Spleen (tissue), 11 donors: ENCODE results near the gene SSR1. TPM values are rescaled to one million over a fixed set of nuclear protein-coding genes. Genes with fewer than 3 reads are reported as not detected.

Source experiments
- DNase-seq: peaks from one replicate; pipeline ENCODE4 v3.0.0-alpha.2; 2020
- H3K27ac ChIP-seq, 8 donors: fragments of 200-600 bp; sonication (generic) in 7 of 8; 1 replicate in 4 of 8; 2 replicates in 4 of 8; pipeline versions ENCODE4 v1.5.0 to v1.8.0; 2016 to 2021; ENCODE audit warnings: inconsistent platforms in 4 of 8, mild to moderate bottlenecking in 4 of 8, moderate library complexity in 1 of 8
- H3K27me3 ChIP-seq, 7 donors: fragments of 200-600 bp; sonication (generic) in 6 of 7; replicated peaks in 1 of 7; 1 replicate in 4 of 7; 2 replicates in 3 of 7; pipeline versions ENCODE4 v1.5.0 to v1.8.0; 2016 to 2021; ENCODE audit warnings: inconsistent platforms in 3 of 7, mild to moderate bottlenecking in 1 of 7
- H3K36me3 ChIP-seq, 6 donors: fragments of 200-600 bp; sonication (generic) in 5 of 6; 1 replicate in 4 of 6; 2 replicates in 2 of 6; pipeline versions ENCODE4 v1.5.0 to v1.8.0; 2016 to 2021; ENCODE audit warnings: inconsistent platforms in 2 of 6
- H3K4me1 ChIP-seq, 6 donors: fragments of 200-600 bp; sonication (generic) in 5 of 6; 1 replicate in 3 of 6; 2 replicates in 3 of 6; pipeline versions ENCODE4 v1.5.0 to v1.8.0; 2016 to 2021; ENCODE audit warnings: inconsistent platforms in 3 of 6
- H3K4me3 ChIP-seq, 8 donors: fragments of 200-600 bp; sonication (generic) in 7 of 8; 1 replicate in 4 of 8; 2 replicates in 4 of 8; pipeline versions ENCODE4 v1.5.0 to v1.8.0; 2016 to 2021; ENCODE audit warnings: inconsistent platforms in 4 of 8, mild to moderate bottlenecking in 4 of 8, moderate library complexity in 2 of 8
- H3K9me3 ChIP-seq, 8 donors: fragments of 200-600 bp; sonication (generic) in 7 of 8; 1 replicate in 4 of 8; 2 replicates in 4 of 8; pipeline versions ENCODE4 v1.5.0 to v1.8.0; 2016 to 2021; ENCODE audit warnings: inconsistent platforms in 4 of 8
- POLR2A ChIP-seq, 3 donors: fragments of 450-650 bp; IDR thresholded peaks; one replicate each; pipeline ENCODE4 v1.5.1; 2017; ENCODE audit warnings: antibody characterized with exemption in 3 of 3, mild to moderate bottlenecking in 1 of 3
- POLR2AphosphoS5 ChIP-seq, 3 donors: sonication (generic); formaldehyde crosslinking; IDR thresholded peaks; one replicate each; pipeline ENCODE4 v1.5.1; 2017; ENCODE audit warnings: antibody characterized with exemption in 3 of 3
- WGBS, 5 donors: extraction: QIAGEN DNeasy Blood & Tissue Kit in 3 of 5; methylation state at CpG; one replicate each; pipeline versions ENCODE4 v1.1.5 to v1.1.7; 2013 to 2018; 5-methylcytosine and 5-hydroxymethylcytosine counted together
- intact Hi-C: fragments of 100-400 bp; cut with DNase I; formaldehyde crosslinking; loops from one replicate; pipeline ENCODE4 v1.15.0; 2023; ENCODE audit warnings: low total_unique reads
- polyA plus RNA-seq, 3 donors: library from polyadenylated mRNA; stranded (reverse); fragments of 200-250 nt; gene quantifications; one replicate each; pipeline ENCODE4 v1.2.1, GENCODE V29; 2013
- total RNA-seq, 7 donors: library from RNA; depleted of rRNA in 3 of 7; stranded (reverse); fragments of >200 nt in 3 of 7; fragmentation: NEBNext Ultra II Directional in 4 of 7; extraction: Animal tissue kit (Norgen Biotek cat#: 25700) in 4 of 7; gene quantifications; one replicate each; pipeline versions ENCODE4 v1.1.0 to v1.2.1, GENCODE V29; 2016 to 2021
- TF ChIP-seq, protein P1 (sequence below), 11 experiments: fragments of 200-600 bp in 7 of 11; fragments of 450-650 bp in 4 of 11; sonication (generic) in 4 of 11; IDR thresholded peaks in 8 of 11; conservative IDR thresholded peaks in 3 of 11; 1 replicate in 7 of 11; 2 replicates in 4 of 11; pipeline versions ENCODE4 v1.4.0 to v1.8.0; 2016 to 2021; ENCODE audit warnings: antibody characterized with exemption in 11 of 11, inconsistent platforms in 4 of 11, mild to moderate bottlenecking in 1 of 11
- donor health status: healthy with polysubstance abuse.
- donor health status: DM: no; HTN: no; CAD: no; lungs with moderate emphysema.
- donor health status: DM: no; HTN: no; CAD: no.
- donor health status: Bipolar disorder and iron deficiency.
- donor health status: healthy.
- donor health status: DM: no; HTN: no; CAD: no.
- donor health status: DM: yes; HTN: yes; CAD: no.

Gene SSR1
- total and polyA plus RNA-seq, 10 donors: 15.8 to 132 (median 72.9) TPM

DNA sequence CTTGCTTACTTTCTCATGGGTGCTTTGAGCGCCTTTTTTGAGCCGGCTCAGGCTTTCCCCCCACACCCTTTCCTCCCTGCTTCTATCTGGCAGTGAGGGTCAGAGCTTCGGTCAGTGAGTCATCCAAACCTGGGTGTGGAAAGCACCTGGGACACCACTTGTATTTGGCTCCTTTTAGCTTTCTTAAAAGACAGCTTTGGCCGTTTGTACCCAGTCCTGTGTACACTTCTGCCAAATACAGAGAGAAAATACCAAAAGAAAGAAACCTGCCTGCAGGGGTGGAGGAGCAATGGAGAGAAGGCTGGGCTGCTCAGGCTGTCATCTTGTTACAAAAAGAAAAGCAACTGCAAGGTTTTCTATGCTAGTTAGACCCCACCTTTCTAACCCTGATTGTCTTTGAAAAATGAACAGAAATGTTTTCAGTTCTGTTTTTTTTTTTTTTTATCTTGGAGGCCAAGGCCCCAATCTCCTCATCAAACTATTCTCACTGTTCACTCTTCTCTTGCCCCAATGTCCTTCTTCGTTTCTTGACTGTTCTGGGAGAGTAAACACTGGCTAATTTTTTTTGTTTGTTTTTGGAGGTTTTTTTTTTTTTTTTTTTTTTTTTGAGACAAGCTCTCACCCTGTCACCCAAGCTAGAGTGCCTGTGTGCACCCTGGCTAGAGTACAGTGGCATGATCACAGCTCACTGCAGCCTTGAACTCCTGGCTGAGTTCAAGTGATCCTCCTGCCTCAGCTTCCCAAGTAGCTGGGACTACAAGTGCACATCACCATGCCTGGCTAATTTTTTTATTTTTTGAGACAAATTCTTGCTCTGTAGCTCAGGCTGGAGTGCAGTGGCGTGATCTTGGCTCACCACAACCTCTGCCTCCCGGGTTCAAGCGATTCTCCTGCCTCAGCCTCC lies 76.4 kb downstream of the SSR1 start:
- Histone ChIP-seq H3K27me3 (no peaks in the 10 kb centered on the region), H3K9me3 (no peaks in the 10 kb centered on the region), H3K27ac (peak overlapping the region in 3 of 8 donors; percentile 10 to 43 (median 13)), H3K36me3 (peaks cover 0 to 100% (median 49%) of the 10 kb centered on the region in 6 donors), H3K4me1 (peaks cover 3 to 50% (median 29%) of the 10 kb centered on the region in 6 donors), H3K4me3 (no peak overlapping the region)
- TF ChIP-seq POLR2A (IDR thresholded peaks at IDR 0.05): no peak
- TF ChIP-seq, protein P1, sequence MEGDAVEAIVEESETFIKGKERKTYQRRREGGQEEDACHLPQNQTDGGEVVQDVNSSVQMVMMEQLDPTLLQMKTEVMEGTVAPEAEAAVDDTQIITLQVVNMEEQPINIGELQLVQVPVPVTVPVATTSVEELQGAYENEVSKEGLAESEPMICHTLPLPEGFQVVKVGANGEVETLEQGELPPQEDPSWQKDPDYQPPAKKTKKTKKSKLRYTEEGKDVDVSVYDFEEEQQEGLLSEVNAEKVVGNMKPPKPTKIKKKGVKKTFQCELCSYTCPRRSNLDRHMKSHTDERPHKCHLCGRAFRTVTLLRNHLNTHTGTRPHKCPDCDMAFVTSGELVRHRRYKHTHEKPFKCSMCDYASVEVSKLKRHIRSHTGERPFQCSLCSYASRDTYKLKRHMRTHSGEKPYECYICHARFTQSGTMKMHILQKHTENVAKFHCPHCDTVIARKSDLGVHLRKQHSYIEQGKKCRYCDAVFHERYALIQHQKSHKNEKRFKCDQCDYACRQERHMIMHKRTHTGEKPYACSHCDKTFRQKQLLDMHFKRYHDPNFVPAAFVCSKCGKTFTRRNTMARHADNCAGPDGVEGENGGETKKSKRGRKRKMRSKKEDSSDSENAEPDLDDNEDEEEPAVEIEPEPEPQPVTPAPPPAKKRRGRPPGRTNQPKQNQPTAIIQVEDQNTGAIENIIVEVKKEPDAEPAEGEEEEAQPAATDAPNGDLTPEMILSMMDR (IDR thresholded peaks at IDR 0.05 in 8 of 11, conservative IDR thresholded peaks at IDR 0.05 in 3 of 11): no peak
- no peak for TF ChIP-seq POLR2AphosphoS5 (IDR thresholded peaks at IDR 0.05)
- DNase-seq: no peak
- intact Hi-C loops: no loop called here
- 64 to 83% (median 71%) methylated on average over 8 of the region's 8 CpGs for WGBS, 5 donors

- peak overlapping the region in 2 of 8 donors; percentile 13 to 43 for H3K27ac ChIP-seq
- TF ChIP-seq POLR2A (IDR thresholded peaks at IDR 0.05) (no peak), POLR2AphosphoS5 (IDR thresholded peaks at IDR 0.05) (no peak)
- TF ChIP-seq, protein P1 (IDR thresholded peaks at IDR 0.05 in 8 of 11, conservative IDR thresholded peaks at IDR 0.05 in 3 of 11): no peak
- H3K4me3 ChIP-seq: no peak overlapping the region
- DNase-seq: no peak
- peaks cover 3 to 48% (median 27%) of the 10 kb centered on the region in 6 donors for H3K4me1 ChIP-seq
- H3K27me3 ChIP-seq: no peaks in the 10 kb centered on the region
- intact Hi-C loops: no loop called here
- no peaks in the 10 kb centered on the region for H3K9me3 ChIP-seq
- WGBS, 5 donors: 72 to 88% (median 78%) methylated on average over 9 of the region's 9 CpGs
- peaks cover 0 to 100% (median 53%) of the 10 kb centered on the region in 6 donors for H3K36me3 ChIP-seq
These were observed 77.2 kb downstream of the SSR1 start for GRCh38 chr6:7235712-7236305.

GRCh38 chr6:7234547-7234946 lies 78.5 kb downstream of the SSR1 start:
- DNase-seq: no peak
- Histone ChIP-seq H3K4me3 (no peak overlapping the region), H3K36me3 (peaks cover 0 to 100% (median 56%) of the 10 kb centered on the region in 6 donors), H3K27ac (no peak overlapping the region), H3K9me3 (no peaks in the 10 kb centered on the region), H3K27me3 (no peaks in the 10 kb centered on the region), H3K4me1 (peaks cover 3 to 45% (median 26%) of the 10 kb centered on the region in 6 donors)
- WGBS, 5 donors: 95 to 100% (median 98%) methylated on average over 3 of the region's 3 CpGs
- intact Hi-C loops: no loop called here
- no peak for TF ChIP-seq POLR2A (IDR thresholded peaks at IDR 0.05)
- TF ChIP-seq, protein P1 (IDR thresholded peaks at IDR 0.05 in 8 of 11, conservative IDR thresholded peaks at IDR 0.05 in 3 of 11): no peak
- TF ChIP-seq POLR2AphosphoS5 (IDR thresholded peaks at IDR 0.05): no peak

DNA sequence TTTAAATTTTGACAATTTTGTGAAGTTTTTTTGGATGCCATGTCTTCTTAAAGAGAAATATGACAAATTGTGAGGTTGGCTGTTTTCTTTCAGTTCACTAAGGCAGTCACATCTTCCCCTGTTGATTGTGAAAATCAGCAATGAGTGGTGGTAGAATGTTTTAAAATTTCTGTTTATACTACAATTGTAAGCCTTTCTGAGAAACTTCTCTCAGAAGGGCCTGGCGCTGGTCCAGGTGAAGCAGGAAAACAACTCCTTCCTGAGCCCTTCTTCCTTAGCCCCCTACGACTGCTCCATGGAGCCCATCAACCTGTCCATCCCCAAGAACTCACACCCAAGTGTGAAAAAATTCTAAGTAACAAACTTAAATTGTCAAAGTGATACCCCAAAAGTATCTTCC lies 80.6 kb downstream of the SSR1 start:
- 56 to 68% (median 63%) methylated on average over 2 of the region's 2 CpGs for WGBS, 5 donors
- Histone ChIP-seq H3K9me3 (no peaks in the 10 kb centered on the region), H3K27ac (peak overlapping the region in 4 of 8 donors; percentile 7 to 28 (median 14)), H3K4me3 (no peak overlapping the region), H3K27me3 (no peaks in the 10 kb centered on the region), H3K36me3 (peaks cover 0 to 100% (median 74%) of the 10 kb centered on the region in 6 donors), H3K4me1 (peaks cover 0 to 30% (median 13%) of the 10 kb centered on the region in 6 donors)
- DNase-seq: no peak
- intact Hi-C loops: no loop called here
- TF ChIP-seq POLR2A (IDR thresholded peaks at IDR 0.05) (no peak), POLR2AphosphoS5 (IDR thresholded peaks at IDR 0.05) (no peak)
- TF ChIP-seq, protein P1 (IDR thresholded peaks at IDR 0.05 in 8 of 11, conservative IDR thresholded peaks at IDR 0.05 in 3 of 11): no peak
